Fibroblast of lung (primary cell): ENCODE results near the gene ZNF284. TPM values are rescaled to one million over a fixed set of nuclear protein-coding genes. Genes with fewer than 3 reads are reported as not detected.
A peak's percentile ranks its signal among the peaks of the same experiment; 100 is the strongest.

Experiments used
- DNase-seq, 2 donors: peaks; one replicate each; pipeline versions ENCODE4 v3.0.0 to v3.0.0-alpha.2; 2010; ENCODE audit warnings: low read depth in 2 of 2
- H2AFZ ChIP-seq: 2 replicates; pipeline ENCODE4 v1.5.1; 2012; ENCODE audit warnings: low read length, control low read depth, inconsistent platforms
- H3K27ac ChIP-seq: 2 replicates; pipeline ENCODE4 v1.5.1; 2011; ENCODE audit warnings: low read length, control low read depth; ENCODE audit not compliant: insufficient read depth
- H3K27me3 ChIP-seq: 2 replicates; pipeline ENCODE4 v1.5.1; 2011; ENCODE audit warnings: mild to moderate bottlenecking, low read length; ENCODE audit not compliant: control insufficient read depth, insufficient read depth
- H3K36me3 ChIP-seq: 2 replicates; pipeline ENCODE4 v1.5.1; 2011; ENCODE audit warnings: low read length; ENCODE audit not compliant: control insufficient read depth, insufficient read depth
- H3K4me1 ChIP-seq: 2 replicates; pipeline ENCODE4 v1.5.1; 2011; ENCODE audit warnings: low read length; ENCODE audit not compliant: control insufficient read depth, insufficient read depth; ENCODE audit errors: extremely low read depth
- H3K4me2 ChIP-seq: 2 replicates; pipeline ENCODE4 v1.5.1; 2011; ENCODE audit warnings: low read length, control low read depth; ENCODE audit not compliant: insufficient read depth; ENCODE audit errors: extremely low read depth
- H3K4me3 ChIP-seq, 4 experiments: fragments of 200-600 bp in 1 of 4; sonication (generic) in 1 of 4; replicated peaks in 1 of 4; 2 replicates each; pipeline ENCODE4 v1.5.1; 2011 to 2016; ENCODE audit warnings: low read length in 4 of 4, low read depth in 3 of 4, mild to moderate bottlenecking in 3 of 4, control low read depth in 2 of 4, inconsistent platforms in 1 of 4, mixed read lengths in 1 of 4; ENCODE audit not compliant: insufficient read depth in 1 of 4; ENCODE audit errors: control extremely low read depth in 1 of 4
- H3K79me2 ChIP-seq: 2 replicates; pipeline ENCODE4 v1.5.1; 2012; ENCODE audit warnings: mild to moderate bottlenecking, low read length, inconsistent platforms; ENCODE audit not compliant: control insufficient read depth, insufficient read depth
- H3K9ac ChIP-seq: 2 replicates; pipeline ENCODE4 v1.5.1; 2011; ENCODE audit warnings: mild to moderate bottlenecking, low read length, control low read depth; ENCODE audit not compliant: insufficient read depth
- H3K9me3 ChIP-seq: 2 replicates; pipeline ENCODE4 v1.5.1; 2012; ENCODE audit warnings: low read depth, low read length; ENCODE audit not compliant: control insufficient read depth, insufficient read depth
- H4K20me1 ChIP-seq: 2 replicates; pipeline ENCODE4 v1.5.1; 2011; ENCODE audit warnings: low read length; ENCODE audit not compliant: control insufficient read depth, insufficient read depth; ENCODE audit errors: extremely low read depth
- CTCF ChIP-seq, 2 donors: IDR thresholded peaks in 1 of 2; conservative IDR thresholded peaks in 1 of 2; 1 replicate in 1 of 2; 2 replicates in 1 of 2; pipeline ENCODE4 v1.5.1; 2011 to 2012; ENCODE audit warnings: low read length in 2 of 2, control low read depth in 1 of 2, inconsistent platforms in 1 of 2, low read depth in 1 of 2, mild to moderate bottlenecking in 1 of 2
- EZH2 ChIP-seq: IDR thresholded peaks from 2 replicates; pipeline ENCODE4 v1.5.1; 2012; ENCODE audit warnings: low read length, control low read depth, mild to moderate bottlenecking; ENCODE audit errors: missing control alignments
- polyA plus RNA-seq, 2 donors: library from polyadenylated mRNA; depleted of rRNA in 1 of 2; stranded (reverse) in 1 of 2; unstranded in 1 of 2; fragments of >200 nt; gene quantifications; 2 replicates each; pipeline ENCODE4 v1.2.1, GENCODE V29; 2011 to 2012; ENCODE audit warnings: missing spikeins in 1 of 2
- total RNA-seq: library from RNA; depleted of rRNA; stranded (reverse); fragments of >200 nt; gene quantifications from 2 replicates; pipeline ENCODE4 v1.2.1, GENCODE V29; 2014

ZNF284 gene
- total and polyA plus RNA-seq, 2 donors (not counting 1 experiment from before 2014, with no cell fraction given): 2.7 to 4.0 TPM

- no peaks in the 10 kb centered on the region for H4K20me1 ChIP-seq
- H3K27ac ChIP-seq: no peak overlapping the region
- TF ChIP-seq CTCF (conservative IDR thresholded peaks at IDR 0.05 in 1 of 2, IDR thresholded peaks at IDR 0.05 in 1 of 2; ENCODE audit: low read depth in 1 of 2, low read length in 2 of 2) (no peak), EZH2 (no peak)
- peaks cover 6% of the 10 kb centered on the region for H3K36me3 ChIP-seq
- H3K27me3 ChIP-seq: no peaks in the 10 kb centered on the region
- no peak overlapping the region for H3K4me3 ChIP-seq
- H3K9ac ChIP-seq: no peak overlapping the region
- DNase-seq: no peak
- H3K4me1 ChIP-seq: no peaks in the 10 kb centered on the region
- peaks cover 3% of the 10 kb centered on the region for H3K79me2 ChIP-seq
- H3K9me3 ChIP-seq: peaks cover 3% of the 10 kb centered on the region
- no peak overlapping the region for H2AFZ ChIP-seq
- H3K4me2 ChIP-seq: no peak overlapping the region
Measured at GRCh38 chr19:44109458-44109857, 37.5 kb downstream of the ZNF284 start.

GRCh38 chr19:44111910-44112463 is 40.0 kb downstream of the ZNF284 start:
- Histone ChIP-seq H3K4me3 (peak overlapping the region; percentile 77 to 99 (median 98)), H3K36me3 (peaks cover 2% of the 10 kb centered on the region), H3K4me1 (no peaks in the 10 kb centered on the region), H3K4me2 (peak overlapping the region; percentile 90), H3K27ac (peak overlapping the region; percentile 85), H4K20me1 (no peaks in the 10 kb centered on the region), H3K27me3 (no peaks in the 10 kb centered on the region), H3K9ac (peak overlapping the region; percentile 29), H3K79me2 (peaks cover 3% of the 10 kb centered on the region), H2AFZ (peak overlapping the region; percentile 61), H3K9me3 (peaks cover 3% of the 10 kb centered on the region)
- TF ChIP-seq EZH2 (no peak), CTCF (conservative IDR thresholded peaks at IDR 0.05 in 1 of 2, IDR thresholded peaks at IDR 0.05 in 1 of 2; ENCODE audit: low read depth in 1 of 2, low read length in 2 of 2) (no peak)
- DNase-seq: peak; percentile 92 to 94

GRCh38 chr19:44112802-44113137 is 40.8 kb downstream of the ZNF284 start:
- Histone ChIP-seq H3K9ac (peak overlapping the region; percentile 61), H3K79me2 (peaks cover 3% of the 10 kb centered on the region), H3K27me3 (no peaks in the 10 kb centered on the region), H3K4me2 (peak overlapping the region; percentile 90), H2AFZ (peak overlapping the region; percentile 94), H3K4me1 (no peaks in the 10 kb centered on the region), H4K20me1 (no peaks in the 10 kb centered on the region), H3K4me3 (peak overlapping the region; percentile 77 to 99 (median 98)), H3K36me3 (no peaks in the 10 kb centered on the region), H3K9me3 (peaks cover 3% of the 10 kb centered on the region), H3K27ac (peak overlapping the region; percentile 85)
- TF ChIP-seq CTCF (conservative IDR thresholded peaks at IDR 0.05 in 1 of 2, IDR thresholded peaks at IDR 0.05 in 1 of 2; ENCODE audit: low read depth in 1 of 2, low read length in 2 of 2) (no peak), EZH2 (no peak)
- DNase-seq: no peak
